GM18507 (cell line): Measurements from ENCODE around the gene OTOP2.
"Not testable (repeated sequence)": the region's sequence is repeated elsewhere in the genome, so short reads cannot be mapped to it uniquely, and the experiment has no call there.

Experiments used
- DNase-seq: peaks from one replicate; pipeline ENCODE4 v3.0.0; 2011; ENCODE audit warnings: low read depth; ENCODE audit not compliant: insufficient read length; ENCODE audit errors: extremely low spot score
- FAIRE-seq: peaks from 2 replicates; lab custom pipeline; 2011; peaks lifted over from hg19 to GRCh38; lab: Jason Lieb, UNC

OTOP2 gene

DNA sequence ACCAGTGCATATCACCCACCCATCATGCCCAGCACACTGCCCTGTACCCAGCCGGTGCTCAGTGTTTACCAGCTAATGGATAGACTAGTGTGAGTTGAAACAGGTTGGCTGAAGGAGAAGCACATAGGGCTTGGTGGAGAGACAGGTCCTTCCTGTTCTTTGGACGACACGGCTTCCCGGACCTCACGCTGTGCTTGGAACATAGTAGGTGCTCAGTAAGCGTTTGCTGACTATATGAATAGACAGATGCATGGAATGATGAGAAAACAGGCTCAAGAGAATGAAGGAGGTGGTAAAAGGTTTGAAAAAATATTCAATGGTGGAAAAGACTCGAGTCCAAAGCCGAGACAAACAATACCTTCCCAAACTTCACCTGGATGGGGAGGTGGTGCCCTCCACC is 23.9 kb upstream of the OTOP2 start:
- no peak for FAIRE-seq
- no peak for DNase-seq

DNA sequence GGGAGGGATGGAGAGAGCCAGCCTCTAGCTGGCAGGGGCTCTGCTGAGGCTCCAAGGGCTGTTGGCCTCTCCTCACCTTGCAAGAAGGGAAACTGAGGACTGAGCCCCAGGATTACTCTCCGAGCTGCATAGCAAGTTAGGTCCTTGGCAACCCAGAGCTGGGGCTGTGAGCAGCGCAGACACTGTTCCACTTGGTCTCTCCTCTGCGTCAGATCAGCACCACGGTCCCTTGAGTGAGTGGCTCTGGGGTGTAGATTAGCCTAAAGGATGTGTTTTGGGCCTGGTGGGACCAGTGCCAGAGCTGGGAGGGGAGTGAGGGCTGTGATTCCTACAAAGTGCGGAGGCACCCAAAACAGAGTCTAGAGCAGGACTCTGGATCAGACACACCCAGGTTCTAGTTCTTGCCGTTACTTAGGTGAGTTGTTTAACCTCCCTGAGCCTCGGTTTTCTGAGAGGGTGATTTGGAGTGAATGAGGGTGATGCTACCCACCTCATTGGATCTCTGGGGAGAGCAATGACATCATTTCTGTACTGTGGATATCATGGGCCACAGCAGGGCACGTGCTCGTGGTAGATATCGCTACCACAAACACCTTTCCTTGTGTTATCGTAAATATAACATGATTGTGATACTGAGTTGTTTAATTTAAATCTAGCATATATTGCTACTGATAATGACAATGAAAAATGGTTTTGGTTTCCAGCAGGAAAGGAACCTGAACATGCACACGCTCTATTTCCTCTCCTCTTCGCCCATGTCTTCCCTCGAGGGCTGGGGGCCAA is 22.5 kb upstream of the OTOP2 start:
- no peak for DNase-seq
- no peak for FAIRE-seq

DNA sequence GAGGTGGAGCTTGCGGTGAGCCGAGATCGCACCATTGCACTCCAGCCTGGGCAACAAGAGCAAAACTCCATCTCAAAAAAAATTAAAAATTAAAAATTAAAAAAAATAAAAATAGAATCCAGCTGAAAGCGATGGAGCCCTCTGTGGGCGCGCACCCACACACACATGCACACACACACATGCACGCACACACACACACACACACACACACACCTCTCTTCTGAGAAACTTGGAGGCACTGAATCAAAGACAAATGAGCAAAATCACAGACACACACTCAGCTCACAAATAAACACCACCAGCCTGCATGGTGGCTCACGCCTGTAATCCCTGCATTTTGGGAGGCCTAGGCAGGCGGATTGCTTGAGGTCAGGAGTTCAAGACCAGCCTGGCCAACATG is 21.0 kb upstream of the OTOP2 start:
- DNase-seq (no peak), FAIRE-seq (no peak)

DNA sequence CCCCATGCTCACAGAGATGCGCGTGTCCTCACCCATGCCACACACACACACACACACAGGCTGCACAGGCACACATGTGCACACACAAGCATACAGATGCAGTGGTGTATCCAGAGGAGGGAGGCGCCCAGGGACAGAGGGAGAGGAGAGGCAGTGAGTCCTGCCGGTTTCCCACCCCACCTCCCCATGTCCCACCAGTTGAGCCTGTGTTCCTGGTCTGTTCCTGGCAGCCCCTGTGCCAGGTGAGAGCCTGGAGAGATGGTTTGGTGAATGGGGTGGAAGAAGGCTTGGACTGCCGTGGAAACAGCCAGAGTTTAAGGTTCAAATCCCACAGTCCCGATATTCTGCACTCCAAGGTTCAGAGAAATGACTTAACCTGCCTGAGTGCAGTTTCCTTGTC is 20.4 kb upstream of the OTOP2 start:
- FAIRE-seq: no peak
- DNase-seq: no peak

DNA sequence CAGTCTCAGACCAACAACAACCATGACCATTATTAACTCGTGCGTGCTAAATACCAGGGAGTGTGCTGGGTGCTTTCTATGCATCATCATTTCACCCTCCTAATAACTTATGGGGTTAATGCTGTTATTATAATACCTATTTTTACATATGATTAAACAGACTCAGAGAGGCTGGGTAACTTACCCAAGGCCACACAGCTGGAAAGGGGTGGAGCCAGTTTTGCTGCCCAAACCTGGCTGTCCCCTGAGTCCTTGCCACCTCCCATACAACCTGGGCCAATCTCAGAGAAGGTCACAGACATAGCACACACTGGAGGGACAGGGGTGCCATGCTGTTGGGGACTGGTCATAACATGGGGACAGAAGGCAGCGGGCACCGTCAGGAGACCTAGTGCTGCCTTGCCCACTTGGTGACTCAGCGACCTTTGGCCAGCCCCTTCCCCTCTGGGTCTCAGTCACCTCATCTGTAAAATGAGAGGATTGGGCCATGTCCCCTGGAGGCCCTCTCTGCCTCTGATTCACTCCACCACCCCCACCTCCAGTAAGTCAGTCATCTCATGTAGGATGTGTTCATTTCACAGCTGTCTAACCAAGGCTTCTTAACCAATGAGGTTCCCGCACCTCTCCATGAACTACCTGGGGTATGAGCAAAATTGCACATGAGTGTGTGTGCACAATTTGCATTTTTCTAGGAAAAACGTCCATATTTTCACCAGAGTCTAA is 19.2 kb upstream of the OTOP2 start:
- FAIRE-seq: no peak

DNA sequence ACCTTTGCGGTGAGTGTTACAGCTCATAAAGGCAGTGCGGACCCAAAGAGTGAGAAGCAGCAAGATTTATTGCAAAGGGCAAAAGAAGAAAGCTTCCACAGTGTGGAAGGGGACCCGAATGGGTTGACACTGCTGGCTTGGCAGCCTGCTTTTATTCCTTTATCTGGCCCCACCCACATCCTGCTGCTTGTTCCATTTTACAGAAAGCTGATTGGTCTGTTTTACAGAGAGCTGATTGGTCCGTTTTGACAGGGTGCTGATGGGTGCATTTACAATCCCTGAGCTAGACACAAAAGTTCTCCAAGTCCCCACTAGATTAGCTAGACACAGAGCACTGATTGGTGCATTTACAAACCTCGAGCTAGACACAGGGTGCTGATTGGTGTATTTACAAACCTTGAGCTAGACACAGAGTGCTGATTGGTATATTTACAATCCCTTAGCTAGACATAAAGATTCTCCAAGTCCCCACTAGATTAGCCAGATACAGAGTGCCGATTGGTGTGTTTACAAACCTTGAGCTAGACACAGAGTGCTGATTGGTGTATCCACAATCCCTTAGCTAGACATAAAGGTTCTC is 17.8 kb upstream of the OTOP2 start:
- FAIRE-seq, DNase-seq: not testable (repeated sequence)

More for the DNA sequence above, 19.2 kb upstream of the OTOP2 start:
- no peak for DNase-seq

DNA sequence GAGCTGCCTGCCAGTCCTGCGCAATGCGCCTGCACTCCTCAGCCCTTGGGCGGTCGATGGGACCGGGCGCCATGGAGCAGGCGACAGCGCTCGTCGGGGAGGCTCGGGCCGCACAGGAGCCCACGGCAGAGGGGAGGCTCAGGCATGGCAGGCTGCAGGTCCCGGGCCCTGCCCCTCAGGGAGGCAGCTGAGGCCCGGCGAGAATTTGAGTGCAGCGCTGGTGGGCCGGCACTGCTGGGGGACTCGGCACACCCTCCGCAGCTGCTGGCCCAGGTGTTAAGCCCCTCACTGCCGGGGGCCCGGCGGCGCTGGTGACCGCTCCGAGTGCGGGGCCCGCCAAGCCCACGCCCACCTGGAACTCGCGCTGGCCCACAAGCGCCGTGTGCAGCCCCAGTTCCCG is 17.1 kb upstream of the OTOP2 start:
- no peak for FAIRE-seq

DNA sequence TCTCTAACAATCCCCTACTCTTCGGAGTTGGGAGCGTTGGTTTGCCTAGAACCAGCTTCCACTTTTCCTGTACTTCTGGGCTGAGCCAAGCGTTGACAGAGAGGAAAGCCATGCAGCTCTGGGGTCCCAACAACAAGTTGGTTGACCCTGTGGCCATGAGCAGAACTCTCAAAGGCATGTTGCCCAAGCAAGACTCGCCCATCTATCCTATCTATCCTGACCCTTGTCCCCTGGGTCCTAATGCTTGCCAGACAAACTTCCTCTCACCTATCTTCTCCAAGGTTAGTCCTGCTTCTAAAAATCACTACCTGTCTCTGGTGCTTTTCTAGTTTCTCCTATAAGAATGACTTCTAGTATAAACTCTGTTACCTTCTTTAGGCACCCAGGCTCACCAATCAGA is 15.0 kb upstream of the OTOP2 start:
- FAIRE-seq, DNase-seq: not testable (repeated sequence)

More for the DNA sequence above, 17.1 kb upstream of the OTOP2 start:
- DNase-seq: no peak

DNA sequence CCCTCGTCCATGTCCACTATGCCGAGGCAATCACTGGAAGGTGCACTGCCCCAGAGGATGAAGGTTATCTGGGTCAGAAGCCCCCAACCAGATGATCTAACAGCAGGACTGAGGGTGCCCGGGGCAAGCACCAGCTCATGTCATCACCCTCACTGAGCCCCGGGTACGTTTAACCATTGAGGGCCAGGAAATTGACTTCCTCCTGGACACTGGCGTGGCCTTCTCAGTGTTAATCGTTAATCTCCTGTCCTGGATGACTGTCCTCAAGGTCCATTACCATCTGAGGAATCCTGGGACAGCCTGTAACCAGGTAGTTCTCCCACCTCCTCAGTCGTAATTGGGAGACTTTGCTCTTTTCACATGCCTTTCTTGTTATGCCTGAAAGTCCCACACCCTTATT is 12.7 kb upstream of the OTOP2 start:
- not testable (repeated sequence) for FAIRE-seq, DNase-seq

DNA sequence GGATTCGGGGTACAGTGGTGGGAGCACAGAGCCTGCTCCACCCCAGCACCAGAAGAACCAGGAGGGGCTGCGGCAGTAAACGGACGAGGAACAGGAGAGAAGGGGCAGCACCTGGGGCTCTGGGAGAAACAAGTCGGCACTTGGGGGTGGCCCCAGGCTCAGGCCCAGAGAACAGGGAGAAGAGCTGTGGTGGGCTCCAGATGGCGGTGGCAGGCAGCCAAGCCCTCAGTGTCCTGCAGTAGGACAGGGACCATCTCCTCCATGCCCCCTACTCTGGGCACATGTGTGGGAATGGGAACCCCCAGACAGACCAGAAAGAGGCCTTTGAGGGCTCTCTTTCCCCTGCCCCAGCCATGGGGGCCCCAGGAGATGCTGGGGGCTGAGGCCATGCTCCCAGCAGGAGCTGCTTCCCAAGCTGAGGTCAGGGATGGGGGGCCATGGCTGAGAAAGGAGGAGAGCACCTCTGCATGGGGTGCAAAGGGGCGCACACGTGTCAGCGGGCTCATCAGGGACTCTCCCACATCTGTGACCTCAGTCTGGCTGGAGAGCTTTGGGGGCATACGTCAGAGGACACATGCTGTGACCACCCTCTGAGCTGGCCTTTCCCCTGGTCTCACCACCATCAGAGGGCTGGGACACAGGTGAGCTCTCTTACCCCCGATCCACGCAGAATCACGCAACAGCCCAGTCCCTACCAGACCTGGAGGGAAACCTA is 7.8 kb upstream of the OTOP2 start:
- FAIRE-seq (no peak), DNase-seq (no peak)

DNA sequence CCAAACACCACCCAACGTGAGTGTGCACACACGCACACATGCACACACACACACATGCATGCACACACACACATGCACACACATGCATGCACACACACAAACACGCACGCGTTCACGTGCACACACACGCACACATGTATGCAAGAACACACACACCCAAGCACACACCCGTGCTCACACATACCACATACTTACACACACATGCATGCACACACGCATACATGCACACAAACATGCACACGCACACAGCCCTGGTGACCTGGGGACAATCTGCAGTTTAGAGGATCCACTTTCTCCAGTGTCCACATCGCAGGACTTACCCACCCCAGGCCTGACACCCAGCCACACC is 7.2 kb upstream of the OTOP2 start:
- DNase-seq: no peak
- no peak for FAIRE-seq

DNA sequence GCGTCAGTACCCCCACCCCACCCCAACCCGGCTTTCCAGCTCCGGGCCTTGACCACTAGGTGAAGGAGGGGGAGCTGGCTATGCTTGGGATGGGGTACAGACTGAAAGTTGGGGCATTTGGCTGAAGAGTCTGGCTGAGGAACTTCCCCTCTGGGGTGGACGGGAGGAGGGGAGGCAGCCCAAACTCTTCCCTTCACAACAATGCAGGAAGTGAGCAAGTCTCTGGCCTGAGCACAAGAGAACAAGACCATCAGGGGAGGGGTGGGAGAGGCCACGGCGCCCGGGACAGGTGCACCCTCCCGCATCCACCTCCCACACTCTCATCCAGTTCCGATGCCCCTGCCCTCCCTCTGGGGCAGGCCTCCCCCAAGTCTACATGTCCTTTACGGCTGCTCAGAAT is 6.6 kb upstream of the OTOP2 start:
- DNase-seq: no peak
- no peak for FAIRE-seq

DNA sequence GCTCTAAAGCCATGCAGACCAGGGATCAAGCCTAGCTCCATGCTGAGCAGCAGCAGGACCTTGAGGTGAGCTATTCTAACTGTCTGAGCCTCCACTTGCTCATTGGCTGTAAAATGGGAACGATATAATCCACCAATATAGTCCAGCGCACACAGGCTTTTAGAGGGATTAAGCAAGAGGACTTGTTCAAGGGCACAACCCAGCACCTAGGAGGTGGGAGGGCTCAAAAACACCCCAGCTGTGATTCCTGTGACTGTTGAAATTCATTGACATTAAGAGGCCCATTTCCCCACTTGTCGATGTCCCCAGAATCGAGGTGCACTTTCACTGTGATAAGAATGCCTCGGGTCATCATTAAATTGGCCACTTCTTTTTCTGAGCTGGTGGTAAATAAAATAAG is 5.2 kb upstream of the OTOP2 start:
- DNase-seq: no peak
- FAIRE-seq: no peak

DNA sequence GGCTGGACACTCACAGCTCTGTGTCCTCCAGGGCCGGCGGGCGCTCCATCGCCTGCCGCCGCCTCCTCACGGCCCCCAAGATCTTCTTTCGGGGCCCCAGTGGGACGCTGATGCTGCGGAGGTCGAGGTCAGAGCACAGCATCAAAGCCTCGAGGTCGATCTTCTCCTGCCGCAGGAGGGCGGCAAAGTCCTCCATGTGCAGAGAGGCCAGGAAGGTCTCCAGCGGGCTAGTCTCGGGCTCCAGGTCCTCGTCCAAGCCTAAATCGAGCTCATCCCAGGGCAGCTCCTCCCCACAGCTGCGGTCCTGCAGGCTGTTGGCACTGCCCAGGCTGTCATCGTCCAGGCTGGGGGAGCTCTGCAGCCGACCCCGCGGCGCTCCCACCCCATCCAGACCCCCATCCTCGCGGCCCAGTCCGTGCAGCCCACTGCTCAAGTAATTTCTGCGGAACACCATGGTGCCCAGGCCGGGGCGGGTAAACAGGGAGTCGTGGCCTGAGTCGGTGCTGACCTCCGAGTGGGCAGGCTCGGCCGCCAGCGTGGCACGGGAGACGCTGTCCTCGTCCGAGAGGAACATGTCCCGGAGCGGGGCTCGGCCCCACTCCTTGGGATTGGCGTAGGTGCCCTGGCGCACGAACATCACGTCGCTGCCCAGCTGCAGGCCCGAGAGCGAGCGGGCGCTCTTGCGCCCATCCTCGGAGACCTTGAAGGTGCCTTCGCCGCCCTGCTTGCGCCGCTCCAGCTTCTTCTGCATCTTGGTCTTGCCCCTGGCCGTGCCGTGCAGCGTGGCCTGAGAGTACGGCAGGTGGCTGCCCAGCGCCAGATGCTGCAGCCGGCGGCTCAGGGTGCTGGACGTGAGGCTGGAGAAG is 4.4 kb upstream of the OTOP2 start:
- DNase-seq: no peak
- no peak for FAIRE-seq

DNA sequence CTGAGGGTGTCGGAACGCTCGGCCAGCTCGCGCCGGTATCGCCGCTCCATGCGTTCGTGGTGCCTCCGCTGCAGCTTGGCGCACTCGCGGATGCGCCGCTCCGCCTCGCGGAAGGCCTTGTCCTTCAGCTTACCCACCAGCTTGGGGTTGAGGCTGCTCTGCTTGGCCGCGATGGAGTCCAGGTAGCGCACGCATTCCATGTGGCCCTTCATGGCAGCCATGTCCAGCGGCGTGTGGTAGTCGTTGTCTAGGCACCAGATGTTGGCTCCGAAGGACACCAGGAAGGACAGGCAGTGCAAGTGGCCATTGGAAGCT is 3.8 kb upstream of the OTOP2 start:
- no peak for FAIRE-seq
- DNase-seq: no peak

DNA sequence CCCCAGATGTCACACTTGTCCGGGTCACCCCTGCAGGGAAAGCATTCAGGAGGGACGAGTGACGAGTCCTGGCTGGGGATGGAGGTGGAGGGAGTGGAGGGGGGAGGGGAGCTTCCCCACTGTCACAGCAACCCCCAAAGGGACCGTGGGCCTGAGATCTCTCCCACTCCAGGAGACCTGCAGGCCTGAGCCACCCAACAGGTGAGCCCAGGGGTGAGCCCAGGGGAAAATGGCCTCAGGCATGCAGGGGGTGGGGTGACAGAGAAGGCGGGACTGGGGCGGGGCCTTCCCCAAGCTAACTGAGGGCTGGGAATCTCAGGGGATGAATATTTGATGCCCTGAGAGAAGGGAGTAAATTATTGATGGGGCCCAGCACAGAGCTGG is 3.4 kb upstream of the OTOP2 start:
- FAIRE-seq: no peak
- no peak for DNase-seq

DNA sequence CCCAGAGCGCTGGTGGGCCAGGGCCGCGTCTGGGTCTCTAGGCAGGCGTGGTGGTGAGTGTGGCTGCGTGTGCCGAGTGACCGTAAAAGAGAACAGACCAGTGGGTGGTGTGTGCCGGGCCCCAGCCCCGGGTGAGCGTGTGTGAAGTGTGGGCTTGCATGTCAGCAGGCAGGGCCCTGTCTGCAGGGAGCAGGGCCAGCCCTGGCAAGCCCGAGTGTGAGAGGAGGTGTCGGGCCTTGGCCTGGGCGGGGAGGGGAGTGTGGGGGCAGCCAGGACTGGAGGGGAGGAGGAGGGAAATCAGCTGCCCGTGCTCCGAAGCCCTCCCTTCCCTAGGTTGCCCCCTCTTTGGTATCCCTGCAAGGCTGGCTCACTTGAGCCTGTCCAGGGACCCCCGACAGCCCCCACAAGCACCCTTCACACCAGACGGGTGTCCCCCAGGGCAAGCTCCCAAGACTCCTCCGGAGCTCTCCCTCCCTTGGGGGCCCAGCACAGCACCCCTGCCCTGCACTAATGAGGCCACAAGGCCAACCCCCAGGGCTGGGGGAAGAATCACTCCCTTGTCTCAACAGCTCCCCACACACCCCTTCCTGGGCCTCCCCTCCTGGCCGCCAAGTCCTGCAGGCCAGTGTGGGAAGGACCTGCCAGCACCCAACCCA is 2.9 kb upstream of the OTOP2 start:
- DNase-seq (no peak), FAIRE-seq (no peak)

DNA sequence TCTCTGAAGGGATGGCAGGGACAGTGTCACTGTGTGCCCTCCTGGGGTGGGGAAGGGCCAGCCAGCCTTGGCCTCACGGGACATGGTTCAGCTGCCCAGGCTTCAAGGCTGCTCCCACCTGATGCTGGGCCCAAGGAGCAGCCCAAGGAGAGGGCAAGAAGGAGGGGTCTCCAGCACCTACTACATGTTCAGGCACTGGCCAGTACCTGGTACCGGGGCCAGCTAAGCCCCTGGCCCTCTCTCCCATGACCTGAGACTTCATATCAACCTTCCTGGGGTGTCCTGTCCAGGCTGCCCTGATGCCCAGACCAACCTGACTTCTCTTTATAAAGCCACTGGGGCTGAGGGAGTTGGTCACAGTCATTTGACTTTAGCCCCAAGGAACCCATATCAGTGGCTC is 2.3 kb upstream of the OTOP2 start:
- FAIRE-seq (no peak), DNase-seq (no peak)

DNA sequence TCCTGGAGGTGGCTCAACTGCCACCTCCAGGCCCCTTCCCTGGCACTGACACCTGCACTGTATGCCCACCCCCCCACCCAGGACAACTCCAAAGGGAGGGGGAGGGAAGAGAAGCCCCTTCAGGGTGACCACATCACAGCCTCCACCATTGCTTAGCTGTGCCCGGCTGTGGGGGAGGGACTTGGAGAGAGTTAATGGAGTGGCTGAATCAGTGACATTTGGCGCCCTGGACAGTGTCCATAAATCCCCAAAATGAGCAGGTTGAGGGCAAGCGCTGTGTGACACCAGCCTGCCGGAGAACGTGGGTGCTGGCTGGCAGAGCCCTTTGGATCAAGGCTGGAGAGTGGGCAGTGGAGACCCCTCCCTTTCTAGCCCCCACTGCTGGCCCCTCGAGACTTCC is 1.9 kb upstream of the OTOP2 start:
- FAIRE-seq: no peak
- DNase-seq: no peak
